Temporal lobe (tissue), 2 donors: ENCODE measurements around the gene NOTCH3. TPM values are rescaled to one million over a fixed set of nuclear protein-coding genes. Genes with fewer than 3 reads are reported as not detected.

ENCODE experiments used
- small RNA-seq: library from RNA; depleted of rRNA; stranded (forward); fragments of <200 nt; gene quantifications from one replicate; pipeline ENCODE3, GENCODE V24; 2014; ENCODE audit warnings: low replicate concordance
- total RNA-seq: library from RNA; depleted of rRNA; stranded (reverse); fragments of >200 nt; gene quantifications from one replicate; pipeline ENCODE4 v1.2.3, GENCODE V29; 2014

The NOTCH3 gene
- total RNA-seq, 1 donor from 2014 or later: 14.3 TPM

Small RNA genes lying within 50 kb of the gene (small RNA-seq; reads per million reads assigned to genes)
- gene MIR6795 (not detected), gene RNU6-782P (not detected)

Other genes with a start within 250 kb of the NOTCH3 start
- 37.9 TPM for gene SLC1A6, start 221.1 kb downstream of the NOTCH3 start, total RNA-seq
- gene CASP14, start 151.5 kb downstream of the NOTCH3 start, total RNA-seq: not detected
- not detected for gene OR1I1, start 118.8 kb downstream of the NOTCH3 start, total RNA-seq
- gene SYDE1, start 93.6 kb downstream of the NOTCH3 start, total RNA-seq: 2.0 TPM
- gene EPHX3, start 31.5 kb upstream of the NOTCH3 start, total RNA-seq: not detected
- gene BRD4, start 131.5 kb upstream of the NOTCH3 start, total RNA-seq: 11.8 TPM
- gene AKAP8, start 178.8 kb upstream of the NOTCH3 start, total RNA-seq: 10.8 TPM
- 52.9 TPM for gene AKAP8L, start 218.0 kb upstream of the NOTCH3 start, total RNA-seq
- gene WIZ, start 249.0 kb upstream of the NOTCH3 start, total RNA-seq: 19.4 TPM